Right cardiac atrium (tissue), 5 donors: ENCODE data around the gene RASA2. TPM values are rescaled to one million over a fixed set of nuclear protein-coding genes. Genes with fewer than 3 reads are reported as not detected.

Experiments used
- ATAC-seq, 2 donors: fragments of 200-7000 bp; cut with Tn5 transposase; one replicate each; pipeline versions ENCODE4 v1.8.0 to v1.9.1; 2020; ENCODE audit warnings: moderate library complexity in 2 of 2, mild to moderate bottlenecking in 1 of 2
- DNase-seq, 3 donors: peaks; one replicate each; pipeline ENCODE4 v3.0.0-alpha.2; 2020
- H3K27ac ChIP-seq: one replicate; pipeline ENCODE4 v1.5.1; 2013; ENCODE audit warnings: mild to moderate bottlenecking, low read length, control low read depth, moderate library complexity
- H3K27me3 ChIP-seq: one replicate; pipeline ENCODE4 v1.6.1; 2013; ENCODE audit not compliant: control insufficient read depth, insufficient read depth
- H3K4me1 ChIP-seq: one replicate; pipeline ENCODE4 v1.6.1; 2013; ENCODE audit warnings: low read length; ENCODE audit not compliant: control insufficient read depth, insufficient read depth
- H3K4me3 ChIP-seq: one replicate; pipeline ENCODE4 v1.5.1; 2013; ENCODE audit warnings: low read length, control low read depth
- H3K9me3 ChIP-seq: one replicate; pipeline ENCODE4 v1.6.1; 2013; ENCODE audit warnings: low read length; ENCODE audit not compliant: control insufficient read depth
- WGBS: extraction: QIAGEN DNeasy Blood & Tissue Kit; methylation state at CpG from one replicate; pipeline ENCODE4 v1.1.7; 2013; 5-methylcytosine and 5-hydroxymethylcytosine counted together
- intact Hi-C, 4 donors: fragments of 100-400 bp; cut with DNase I; formaldehyde crosslinking; loops; one replicate each; pipeline versions ENCODE4 v1.11.0 to v1.14.0; 2022 to 2023
- polyA plus RNA-seq: library from polyadenylated mRNA; stranded (reverse); fragments of 200-250 nt; gene quantifications from one replicate; pipeline ENCODE4 v1.2.3, GENCODE V29; 2013
- total RNA-seq, 4 donors: library from RNA; stranded (reverse); fragmentation: NEBNext Ultra II Directional; extraction: Animal tissue kit (Norgen Biotek cat#: 25700); gene quantifications; one replicate each; pipeline ENCODE4 v1.2.1, GENCODE V29; 2021
- donor health status: healthy with polysubstance abuse.
- donor health status: DM: no; HTN: yes; CAD: no.
- donor health status: DM: no; HTN: no; CAD: no.
- donor health status: DM: no; HTN: yes; CAD: no; lungs with severe emphysema.
- donor health status: DM: yes; HTN: yes; CAD: no.

The RASA2 gene
- total and polyA plus RNA-seq, 5 donors: 2.1 to 6.6 (median 5.8) TPM

DNA sequence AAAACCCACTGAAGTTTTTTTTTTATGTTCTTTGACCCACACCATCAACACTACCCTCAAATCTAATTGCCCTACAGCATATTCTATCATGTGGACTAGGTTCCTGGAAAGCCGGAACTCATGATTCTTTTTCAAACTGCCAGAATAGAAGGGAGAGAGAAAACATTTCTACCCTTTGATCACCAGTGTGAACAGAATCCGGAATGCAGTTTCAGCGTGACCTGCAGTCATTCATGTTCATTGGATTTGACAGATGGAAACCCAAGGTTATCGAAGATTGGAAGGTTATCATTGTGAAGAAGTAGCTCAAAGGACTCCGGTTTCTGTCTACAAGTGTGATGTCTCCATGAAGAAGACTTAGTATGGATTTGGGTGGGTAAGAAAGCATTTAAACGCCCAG lies 39.4 kb upstream of the RASA2 start:
- intact Hi-C loops: loop anchor here in 1 of 4 donors (5.0 kb wide), 1 partner anchor 45 kb away; no protein-coding TSS in a partner anchor
- no peak overlapping the region for H3K27ac ChIP-seq
- WGBS: 82% methylated on average over 6 of the region's 6 CpGs
- DNase-seq: no peak
- H3K27me3 ChIP-seq: no peaks in the 10 kb centered on the region
- no peaks in the 10 kb centered on the region for H3K9me3 ChIP-seq
- ATAC-seq: no peak
- H3K4me1 ChIP-seq: peaks cover 3% of the 10 kb centered on the region
- no peak overlapping the region for H3K4me3 ChIP-seq

DNA sequence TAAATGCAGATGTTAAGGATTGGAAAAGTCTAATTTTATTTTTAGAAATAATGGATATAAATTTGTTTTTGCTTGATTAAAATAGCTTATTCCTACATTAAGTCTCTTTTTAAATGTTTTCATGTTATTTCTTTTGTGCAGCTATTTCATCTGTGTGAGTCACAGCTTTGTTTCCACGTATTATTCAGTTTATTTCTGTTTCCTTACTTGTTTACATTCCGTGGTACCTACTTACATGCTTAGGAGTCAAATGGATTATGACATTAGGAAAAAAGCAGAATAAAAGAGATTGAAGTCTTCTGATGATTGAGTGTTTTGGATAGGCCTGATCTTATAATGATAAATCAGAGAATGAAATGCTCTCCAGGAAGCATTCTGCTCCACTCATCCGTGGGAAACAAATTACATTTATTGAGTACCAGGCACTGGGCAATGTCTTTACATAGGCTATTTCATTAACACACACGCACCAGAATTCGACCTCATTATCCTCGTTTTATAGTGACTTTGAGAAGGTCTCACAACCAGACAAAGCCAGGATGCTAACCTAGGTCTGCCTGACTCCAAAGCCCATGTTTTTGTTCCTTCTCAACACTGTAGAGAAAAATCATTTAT lies 38.1 kb upstream of the RASA2 start:
- H3K4me3 ChIP-seq: no peak overlapping the region
- DNase-seq (no peak), ATAC-seq (no peak)
- H3K4me1 ChIP-seq: no peaks in the 10 kb centered on the region
- intact Hi-C loops: loop anchor here in 1 of 4 donors (5.0 kb wide), 1 partner anchor 46 kb away; no protein-coding TSS in a partner anchor
- no peaks in the 10 kb centered on the region for H3K9me3 ChIP-seq
- no peak overlapping the region for H3K27ac ChIP-seq
- 70% methylated on average over 6 of the region's 6 CpGs for WGBS
- no peaks in the 10 kb centered on the region for H3K27me3 ChIP-seq

GRCh38 chr3:141449424-141449823 lies 37.4 kb upstream of the RASA2 start:
- H3K9me3 ChIP-seq: no peaks in the 10 kb centered on the region
- ATAC-seq: no peak
- intact Hi-C loops: loop anchor here in 1 of 4 donors (5.0 kb wide), 1 partner anchor 47 kb away; no protein-coding TSS in a partner anchor
- WGBS: 68% methylated on average over 6 of the region's 6 CpGs
- no peak for DNase-seq
- peaks cover 2% of the 10 kb centered on the region for H3K4me1 ChIP-seq
- no peak overlapping the region for H3K4me3 ChIP-seq
- no peak overlapping the region for H3K27ac ChIP-seq
- H3K27me3 ChIP-seq: no peaks in the 10 kb centered on the region

DNA sequence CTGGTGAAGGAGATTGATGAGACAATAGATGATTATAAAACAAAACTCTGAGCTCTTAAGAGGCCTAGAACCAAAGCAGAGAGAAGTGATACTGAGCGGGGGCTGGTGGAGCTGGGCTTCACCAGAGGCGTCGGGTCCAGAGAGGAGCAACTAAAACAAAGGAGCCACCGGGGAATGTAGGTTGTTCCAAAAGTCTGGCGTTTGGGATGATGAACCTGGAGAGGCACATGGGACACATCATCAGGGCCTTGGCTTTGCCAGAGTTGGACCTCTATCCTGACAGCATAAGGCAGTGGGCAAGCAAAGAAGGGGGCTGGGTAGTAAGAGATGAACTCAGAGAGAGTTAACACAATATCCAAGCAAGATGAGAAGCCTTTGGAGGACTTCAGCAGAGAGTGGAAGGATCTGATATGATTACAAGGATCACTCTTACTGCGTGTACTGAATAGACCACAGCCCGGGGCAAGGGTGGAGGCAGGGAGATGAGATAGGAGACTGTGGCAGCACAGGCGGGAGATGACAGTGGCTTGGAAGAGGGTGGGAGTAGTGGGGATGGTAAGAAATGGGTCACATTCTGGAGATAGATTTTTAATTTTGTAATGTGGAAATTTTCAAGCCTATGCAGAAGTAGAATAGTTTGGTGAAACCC lies 36.0 kb upstream of the RASA2 start:
- Histone ChIP-seq H3K9me3 (no peaks in the 10 kb centered on the region), H3K4me1 (peaks cover 3% of the 10 kb centered on the region), H3K4me3 (no peak overlapping the region), H3K27me3 (no peaks in the 10 kb centered on the region), H3K27ac (no peak overlapping the region)
- 68% methylated on average over 8 of the region's 8 CpGs for WGBS
- intact Hi-C loops: loop anchor here in 2 of 4 donors (2.0 to 5.0 kb wide), 2 partner anchors 89 to 90 kb away; no protein-coding TSS in a partner anchor
- ATAC-seq (peak in 1 of 2 donors; percentile 25), DNase-seq (no peak)

DNA sequence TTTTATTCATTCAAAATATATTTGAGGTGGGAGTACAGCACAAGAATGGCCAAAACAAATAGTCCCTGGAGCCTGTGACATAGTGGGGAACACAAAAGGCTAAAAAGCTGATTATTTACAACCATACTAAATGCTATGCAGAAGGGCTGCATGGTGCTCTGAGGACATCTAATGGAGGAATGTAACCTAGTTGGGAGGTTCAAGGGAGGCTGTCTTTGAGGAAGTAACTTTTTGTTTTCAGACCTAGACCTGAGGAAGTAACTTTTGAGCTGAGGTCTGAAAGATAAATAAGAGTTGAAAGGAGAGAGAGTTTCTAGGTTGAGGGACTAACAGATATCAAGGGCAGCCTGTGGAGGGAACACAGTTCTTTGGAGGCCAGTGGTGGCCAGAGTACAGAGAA lies 34.8 kb upstream of the RASA2 start:
- DNase-seq (no peak), ATAC-seq (peak; percentile 79 to 81)
- H3K9me3 ChIP-seq: no peaks in the 10 kb centered on the region
- intact Hi-C loops: loop anchor here in 3 of 4 donors (2.0 to 5.0 kb wide), 2 partner anchors 90 to 91 kb away; no protein-coding TSS in a partner anchor
- H3K27me3 ChIP-seq: no peaks in the 10 kb centered on the region
- no peak overlapping the region for H3K27ac ChIP-seq
- H3K4me1 ChIP-seq: peaks cover 3% of the 10 kb centered on the region
- H3K4me3 ChIP-seq: no peak overlapping the region

GRCh38 chr3:141452773-141453172 lies 34.1 kb upstream of the RASA2 start:
- Histone ChIP-seq H3K4me3 (no peak overlapping the region), H3K9me3 (no peaks in the 10 kb centered on the region), H3K27ac (no peak overlapping the region), H3K4me1 (peaks cover 3% of the 10 kb centered on the region), H3K27me3 (no peaks in the 10 kb centered on the region)
- no peak for DNase-seq
- no peak for ATAC-seq
- intact Hi-C loops: loop anchor here in 3 of 4 donors (2.0 to 5.0 kb wide), 2 partner anchors 90 to 92 kb away; no protein-coding TSS in a partner anchor
- WGBS: 87% methylated on average over 1 of the region's 1 CpG

- H3K4me1 ChIP-seq: peaks cover 3% of the 10 kb centered on the region
- H3K4me3 ChIP-seq: no peak overlapping the region
- ATAC-seq: no peak
- H3K27me3 ChIP-seq: no peaks in the 10 kb centered on the region
- intact Hi-C loops: loop anchor here in 1 of 4 donors (5.0 kb wide), 1 partner anchor 92 kb away; no protein-coding TSS in a partner anchor
- WGBS: 58% methylated on average over 3 of the region's 3 CpGs
- no peak overlapping the region for H3K27ac ChIP-seq
- DNase-seq: no peak
- no peaks in the 10 kb centered on the region for H3K9me3 ChIP-seq
Measured at GRCh38 chr3:141454054-141454453, 32.8 kb upstream of the RASA2 start.

DNA sequence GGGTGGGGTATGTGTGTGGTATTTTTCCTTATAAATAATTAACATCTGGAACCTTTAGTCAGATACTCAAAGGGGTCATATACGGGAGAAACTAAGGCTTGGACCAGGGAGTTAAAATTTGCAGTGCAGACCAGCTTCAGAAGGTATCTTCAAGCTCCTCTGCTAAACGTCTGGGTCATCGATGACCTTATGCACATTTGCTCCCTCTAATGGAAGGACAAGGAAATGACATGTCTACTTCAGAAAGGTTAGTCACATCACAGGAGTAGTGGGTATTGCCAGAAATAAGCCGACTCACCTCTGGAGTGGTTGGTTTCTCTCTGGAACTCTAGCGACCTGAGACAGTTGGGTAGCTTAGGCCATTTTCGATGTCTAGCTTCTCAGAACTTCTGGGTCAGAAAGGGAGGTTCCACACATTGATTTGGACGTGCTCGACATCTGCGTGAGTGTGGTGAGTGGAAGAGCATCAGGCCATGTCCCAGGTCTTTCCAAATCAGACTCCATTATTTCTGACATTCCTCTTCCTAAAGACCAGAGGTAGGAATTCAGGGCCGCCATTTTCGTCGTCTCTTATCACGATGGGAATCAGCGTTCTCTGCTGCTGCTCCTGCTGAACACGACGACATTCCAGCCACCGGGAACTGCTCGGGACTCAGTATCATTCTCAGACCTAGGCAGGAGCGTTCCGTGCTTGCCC lies 31.8 kb upstream of the RASA2 start:
- WGBS: 64% methylated on average over 20 of the region's 20 CpGs
- intact Hi-C loops: loop anchor here (5.0 kb wide), 3 partner anchors 93 to 143 kb away; no protein-coding TSS in a partner anchor

DNA sequence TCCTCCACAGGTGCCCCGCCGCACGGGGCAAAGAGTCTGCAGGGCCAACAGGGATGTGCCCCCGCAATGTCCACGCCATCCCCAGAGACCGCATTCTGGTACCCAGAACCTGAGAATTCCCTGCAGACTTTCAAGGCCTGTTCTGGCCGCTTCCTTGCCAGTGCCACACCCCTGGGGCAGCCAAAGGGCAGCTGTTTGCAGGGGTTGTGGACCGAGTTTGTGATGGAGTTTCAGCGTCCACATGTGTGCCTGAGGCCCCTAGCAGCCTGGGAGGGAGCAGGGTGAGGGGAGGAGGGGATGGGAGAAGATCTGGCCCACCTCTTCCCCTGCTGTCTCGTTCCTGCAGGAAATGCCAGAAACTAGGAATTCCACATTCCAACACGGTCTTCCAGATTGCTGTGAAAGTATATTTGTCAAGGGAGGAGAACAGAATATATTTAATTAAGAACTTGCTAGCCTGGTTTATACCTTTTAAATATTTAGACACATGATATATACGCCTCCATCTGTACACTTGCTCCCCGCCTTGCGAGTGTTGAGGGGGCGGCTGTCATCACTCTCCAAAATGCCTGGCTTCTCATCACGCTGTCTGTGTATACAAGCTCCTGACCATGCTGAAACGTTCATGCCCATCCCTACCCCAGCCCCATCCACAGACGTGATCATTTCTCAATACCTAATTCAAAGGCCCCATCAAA lies 31.1 kb upstream of the RASA2 start:
- 64% methylated on average over 18 of the region's 18 CpGs for WGBS

More for the DNA sequence above, 31.8 kb upstream of the RASA2 start:
- no peak overlapping the region for H3K4me3 ChIP-seq
- DNase-seq: peak in 1 of 3 donors; percentile 17
- H3K4me1 ChIP-seq: peaks cover 3% of the 10 kb centered on the region
- ATAC-seq: peak; percentile 38 to 70
- H3K27ac ChIP-seq: no peak overlapping the region
- no peaks in the 10 kb centered on the region for H3K9me3 ChIP-seq
- no peaks in the 10 kb centered on the region for H3K27me3 ChIP-seq

GRCh38 chr3:141456301-141456625 lies 30.6 kb upstream of the RASA2 start:
- ATAC-seq (peak in 1 of 2 donors; percentile 3), DNase-seq (peak in 2 of 3 donors; percentile 39 to 58)
- no peak overlapping the region for H3K4me3 ChIP-seq
- H3K9me3 ChIP-seq: no peaks in the 10 kb centered on the region
- no peak overlapping the region for H3K27ac ChIP-seq
- 68% methylated on average over 11 of the region's 11 CpGs for WGBS
- no peaks in the 10 kb centered on the region for H3K27me3 ChIP-seq
- intact Hi-C loops: loop anchor here (5.0 kb wide), 2 partner anchors 106 to 144 kb away; no protein-coding TSS in a partner anchor
- peaks cover 3% of the 10 kb centered on the region for H3K4me1 ChIP-seq

More for the DNA sequence above, 31.1 kb upstream of the RASA2 start:
- peaks cover 3% of the 10 kb centered on the region for H3K4me1 ChIP-seq
- no peak overlapping the region for H3K27ac ChIP-seq
- intact Hi-C loops: loop anchor here (5.0 kb wide), 2 partner anchors 107 to 143 kb away; no protein-coding TSS in a partner anchor
- DNase-seq (peak in 1 of 3 donors; percentile 55), ATAC-seq (no peak)
- H3K27me3 ChIP-seq: no peaks in the 10 kb centered on the region
- H3K4me3 ChIP-seq: no peak overlapping the region
- H3K9me3 ChIP-seq: no peaks in the 10 kb centered on the region
